ENCODE results near the gene RAPGEF1.
A peak's percentile ranks its signal among the peaks of the same experiment; 100 is the strongest.

The RAPGEF1 gene

DNA sequence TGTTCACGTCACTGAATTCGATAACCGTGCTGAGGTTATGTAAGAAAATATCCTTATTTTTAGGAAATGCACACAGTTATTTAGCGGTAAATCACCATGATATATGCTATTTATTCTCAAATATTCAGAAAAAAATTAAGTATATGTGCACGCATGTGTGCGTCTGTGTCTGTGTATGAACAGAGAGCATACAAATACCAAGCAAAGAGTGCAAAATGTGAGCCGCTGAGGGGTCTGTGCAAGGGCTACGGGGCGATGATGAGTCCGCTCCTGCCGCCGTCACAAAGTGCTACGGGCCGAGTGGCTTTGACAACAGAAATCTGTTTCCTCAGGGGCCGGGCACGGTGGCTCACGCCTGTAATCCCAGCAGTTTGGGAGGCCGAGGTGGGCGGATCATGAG lies 201.9 kb downstream of the RAPGEF1 start:
- H3K27ac ChIP-seq (ENCODE audit: low read depth, low read length): no peak overlapping the region
- no peak overlapping the region for H3K9ac ChIP-seq (ENCODE audit: low read length)
- H3K4me1 ChIP-seq (ENCODE audit: control insufficient read depth, insufficient read depth, low read length): no peaks in the 10 kb centered on the region
- no peaks in the 10 kb centered on the region for H3K27me3 ChIP-seq (ENCODE audit: control insufficient read depth, insufficient read depth, low read length)
- no peak overlapping the region for H3K4me3 ChIP-seq (ENCODE audit: low read length)
- no peaks in the 10 kb centered on the region for H3K36me3 ChIP-seq (ENCODE audit: control insufficient read depth, insufficient read depth, low read length)

DNA sequence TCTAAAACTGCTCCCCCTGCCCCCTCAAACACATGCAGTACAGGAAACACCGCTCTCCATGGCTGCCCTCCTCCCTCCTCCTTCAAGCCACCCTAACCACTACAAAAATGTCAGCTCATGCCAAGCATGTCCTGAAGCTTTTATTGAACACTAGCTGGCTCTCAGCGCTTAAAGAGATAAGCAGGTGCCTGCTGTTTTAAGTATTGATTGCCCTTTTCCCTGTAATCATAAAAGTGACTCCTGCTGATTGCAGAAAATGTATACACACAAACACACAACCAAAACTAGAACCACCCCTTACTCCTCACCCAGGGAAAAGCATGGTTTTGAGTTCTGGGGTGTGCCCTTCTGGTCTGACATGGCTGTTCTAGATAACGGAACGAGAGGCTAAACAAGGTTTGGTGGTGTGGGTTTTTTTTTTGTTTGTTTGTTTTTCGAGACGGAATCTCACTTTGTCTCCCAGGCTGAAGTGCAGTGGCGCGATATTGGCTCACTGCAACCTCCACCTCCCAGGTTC lies 205.1 kb downstream of the RAPGEF1 start:
- H3K27ac ChIP-seq (ENCODE audit: low read depth, low read length): no peak overlapping the region
- H3K4me3 ChIP-seq (ENCODE audit: low read length): no peak overlapping the region
- H3K4me1 ChIP-seq (ENCODE audit: control insufficient read depth, insufficient read depth, low read length): peaks cover 9% of the 10 kb centered on the region
- H3K9ac ChIP-seq (ENCODE audit: low read length): no peak overlapping the region
- H3K36me3 ChIP-seq (ENCODE audit: control insufficient read depth, insufficient read depth, low read length): no peaks in the 10 kb centered on the region
- H3K27me3 ChIP-seq (ENCODE audit: control insufficient read depth, insufficient read depth, low read length): no peaks in the 10 kb centered on the region

DNA sequence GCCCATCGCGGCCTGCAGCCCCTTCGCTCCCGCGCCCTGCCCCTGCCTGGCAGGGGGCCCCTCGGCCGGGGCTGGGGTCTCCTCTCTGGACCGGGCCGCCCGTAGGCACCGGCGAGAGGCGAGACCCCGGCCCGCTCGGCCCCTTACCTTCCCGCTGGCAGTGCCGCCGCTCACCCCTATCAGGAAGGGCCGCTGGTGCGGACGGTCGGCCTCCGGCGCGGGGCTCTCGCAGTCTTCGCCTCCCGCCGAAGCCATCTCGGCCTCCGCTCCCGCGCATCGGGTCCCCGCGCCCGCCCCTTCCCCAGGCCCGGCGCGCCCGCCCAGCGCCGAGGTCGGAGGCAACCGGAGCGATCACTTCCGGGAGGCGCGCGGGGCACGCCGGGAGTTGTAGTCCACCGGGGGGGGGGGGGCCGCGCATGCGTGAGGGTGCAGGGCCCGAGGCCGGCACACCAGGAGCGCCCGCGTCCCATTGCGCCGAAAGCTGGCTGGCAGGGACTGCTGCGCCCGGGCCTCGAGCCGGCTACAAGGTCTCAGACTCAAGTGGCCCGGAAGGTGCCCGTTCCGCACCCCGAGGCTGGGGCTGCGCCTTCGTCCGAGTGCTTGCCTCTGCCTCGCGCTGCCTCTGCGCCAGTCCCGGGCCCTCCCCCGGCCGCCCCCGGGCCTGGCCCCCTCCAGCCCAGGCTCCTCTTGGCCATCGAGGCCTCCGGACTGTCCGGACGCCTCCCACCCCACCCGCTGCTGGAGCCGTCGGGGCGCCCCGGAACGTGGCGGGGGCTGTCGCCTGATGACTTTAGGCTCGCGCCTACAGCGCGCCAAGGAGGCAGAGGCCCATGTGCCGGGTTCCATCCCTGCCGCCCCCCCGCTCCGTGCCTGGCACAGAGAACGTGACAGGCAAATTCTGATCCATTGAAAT lies 208.7 kb downstream of the RAPGEF1 start, which contains the start of gene UCK1:
Gene UCK1, minus strand, starts transcription at position 344 of the 913 bp plus-strand sequence. Its CDS starts 89 bp downstream, at position 255.
- Histone ChIP-seq H3K4me1 (ENCODE audit: control insufficient read depth, insufficient read depth, low read length) (peaks cover 12% of the 10 kb centered on the region), H3K27me3 (ENCODE audit: control insufficient read depth, insufficient read depth, low read length) (no peaks in the 10 kb centered on the region), H3K9ac (ENCODE audit: low read length) (peak within 1 kb of the TSS; percentile 51), H3K4me3 (ENCODE audit: low read length) (peak within 1 kb of the TSS; percentile 81), H3K36me3 (ENCODE audit: control insufficient read depth, insufficient read depth, low read length) (peaks cover 23% of the 10 kb centered on the region), H3K27ac (ENCODE audit: low read depth, low read length) (peak within 1 kb of the TSS; percentile 82)

DNA sequence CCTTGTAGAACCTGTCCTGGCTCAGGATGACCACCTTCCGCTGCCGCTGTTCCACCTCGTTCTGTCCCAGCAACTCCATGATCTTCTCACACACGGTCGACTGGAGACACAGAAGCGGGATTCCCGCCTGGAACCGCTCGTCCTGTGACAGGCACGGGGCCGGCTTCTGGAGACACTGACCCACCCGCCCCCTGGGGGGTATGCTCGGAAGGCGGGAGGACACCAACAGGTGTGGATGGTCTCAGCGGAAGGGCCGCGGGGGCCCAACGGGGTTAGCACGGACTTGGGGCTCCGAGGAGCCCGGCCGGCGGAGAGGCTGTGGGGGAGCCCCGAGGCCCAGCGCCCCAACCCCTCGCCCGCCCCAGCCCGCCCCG lies 209.3 kb downstream of the RAPGEF1 start:
- H3K27ac ChIP-seq (ENCODE audit: low read depth, low read length): peak overlapping the region; percentile 82
- H3K9ac ChIP-seq (ENCODE audit: low read length): peak overlapping the region; percentile 51

DNA sequence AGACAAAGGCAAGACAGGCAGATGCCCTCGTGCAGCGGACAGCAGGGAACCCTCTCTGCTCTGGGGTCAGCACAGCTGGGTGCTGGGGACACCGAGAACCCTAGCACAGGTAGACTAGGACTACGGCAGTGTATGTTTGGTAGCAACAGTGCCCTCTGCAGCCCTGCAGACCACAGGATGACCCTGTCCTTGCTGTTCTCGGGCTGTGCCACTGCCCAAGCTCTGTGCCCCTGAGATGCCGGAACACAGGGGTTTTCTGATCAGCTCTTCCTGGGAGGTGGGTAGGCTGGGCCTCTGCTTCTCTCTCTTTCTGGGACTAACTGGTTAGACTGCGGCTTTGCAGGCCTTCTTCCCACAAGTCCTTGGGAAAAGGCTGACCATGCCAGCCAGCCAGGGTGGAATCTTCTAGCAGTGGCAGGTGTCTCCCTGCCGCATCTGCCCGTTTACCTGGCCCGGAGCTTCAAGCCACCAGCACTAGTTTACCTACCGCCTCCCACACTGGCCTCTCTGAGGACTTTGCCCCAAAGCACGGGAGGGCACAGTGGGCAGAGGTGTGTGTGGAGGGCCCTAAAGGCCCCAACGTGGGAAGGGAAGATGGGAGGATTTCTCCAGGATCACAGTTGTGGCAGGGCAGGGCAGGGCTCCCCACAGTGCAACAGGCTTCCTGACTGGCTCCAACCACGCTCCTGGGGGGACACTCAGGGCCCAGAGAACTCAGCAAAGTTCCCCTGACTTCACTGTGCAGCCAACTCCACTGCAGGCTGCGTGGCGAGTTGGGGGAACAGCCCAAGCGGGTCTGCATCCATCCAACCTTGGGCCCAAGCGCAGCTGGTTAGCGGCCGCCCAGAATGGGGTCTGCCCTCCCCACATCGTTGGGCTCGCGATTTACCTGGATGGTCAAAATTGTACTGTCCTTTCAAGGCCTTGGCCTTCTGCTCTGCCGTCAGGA lies 210.0 kb downstream of the RAPGEF1 start:
- peaks cover 12% of the 10 kb centered on the region for H3K4me1 ChIP-seq (ENCODE audit: control insufficient read depth, insufficient read depth, low read length)
- H3K9ac ChIP-seq (ENCODE audit: low read length): peak overlapping the region; percentile 51
- no peaks in the 10 kb centered on the region for H3K27me3 ChIP-seq (ENCODE audit: control insufficient read depth, insufficient read depth, low read length)
- peaks cover 31% of the 10 kb centered on the region for H3K36me3 ChIP-seq (ENCODE audit: control insufficient read depth, insufficient read depth, low read length)
- H3K27ac ChIP-seq (ENCODE audit: low read depth, low read length): peak overlapping the region; percentile 58
- peak overlapping the region; percentile 81 for H3K4me3 ChIP-seq (ENCODE audit: low read length)

More for the DNA sequence above, 209.3 kb downstream of the RAPGEF1 start:
- Histone ChIP-seq H3K4me3 (ENCODE audit: low read length) (peak overlapping the region; percentile 81), H3K36me3 (ENCODE audit: control insufficient read depth, insufficient read depth, low read length) (peaks cover 29% of the 10 kb centered on the region), H3K27me3 (ENCODE audit: control insufficient read depth, insufficient read depth, low read length) (no peaks in the 10 kb centered on the region), H3K4me1 (ENCODE audit: control insufficient read depth, insufficient read depth, low read length) (peaks cover 12% of the 10 kb centered on the region)

DNA sequence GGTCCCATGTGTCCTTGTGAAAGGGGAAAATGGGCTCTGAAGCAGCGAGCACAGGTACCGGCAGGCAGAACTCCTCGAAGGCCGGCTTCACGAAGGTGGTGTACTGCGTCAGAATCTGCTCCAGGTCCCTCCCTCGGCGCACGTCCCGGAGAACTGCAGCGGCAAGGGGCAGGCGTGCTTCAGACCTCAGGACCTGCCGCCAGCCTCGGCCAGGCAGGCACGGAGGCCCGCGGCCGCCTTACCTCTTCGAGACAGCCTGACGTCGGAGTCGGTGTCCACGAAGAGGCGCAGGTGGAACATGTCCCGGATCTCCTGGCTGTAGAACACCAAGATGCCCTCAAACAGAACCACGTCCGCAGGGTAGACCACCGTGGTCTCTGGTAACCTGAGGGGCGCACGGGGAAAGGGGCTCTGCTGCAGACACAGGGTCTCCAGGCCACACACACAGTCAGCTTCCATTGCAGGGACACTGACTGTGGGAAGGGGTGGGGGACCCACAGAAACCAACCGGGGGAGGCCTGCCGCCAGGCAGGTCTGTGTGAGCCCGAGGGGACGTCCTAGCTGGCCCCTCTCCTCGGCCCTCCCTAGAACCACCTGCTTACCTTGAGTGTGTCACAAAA lies 210.9 kb downstream of the RAPGEF1 start:
- H3K9ac ChIP-seq (ENCODE audit: low read length): no peak overlapping the region
- H3K27me3 ChIP-seq (ENCODE audit: control insufficient read depth, insufficient read depth, low read length): no peaks in the 10 kb centered on the region
- peaks cover 39% of the 10 kb centered on the region for H3K36me3 ChIP-seq (ENCODE audit: control insufficient read depth, insufficient read depth, low read length)
- peaks cover 12% of the 10 kb centered on the region for H3K4me1 ChIP-seq (ENCODE audit: control insufficient read depth, insufficient read depth, low read length)
- no peak overlapping the region for H3K4me3 ChIP-seq (ENCODE audit: low read length)
- H3K27ac ChIP-seq (ENCODE audit: low read depth, low read length): no peak overlapping the region

DNA sequence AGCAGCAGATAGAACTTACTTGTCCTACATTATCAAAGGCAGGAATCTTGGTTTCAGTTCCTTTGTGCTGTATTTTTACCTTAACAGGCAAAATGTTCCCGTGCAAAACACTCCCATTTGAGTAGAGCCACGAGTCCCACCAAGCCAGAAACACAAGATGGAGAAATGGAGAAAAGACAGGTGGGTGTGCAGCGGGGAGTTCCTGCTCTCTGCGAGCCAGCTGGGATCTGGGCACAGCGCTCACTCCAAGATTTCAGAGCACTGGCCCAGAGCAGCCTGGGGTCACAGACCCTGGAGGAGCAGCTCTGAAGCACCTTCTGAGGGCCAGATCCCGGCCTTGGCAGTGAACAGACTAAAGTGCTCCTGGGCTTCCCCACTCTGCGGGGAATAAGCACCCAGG lies 211.7 kb downstream of the RAPGEF1 start:
- no peak overlapping the region for H3K4me3 ChIP-seq (ENCODE audit: low read length)
- no peak overlapping the region for H3K27ac ChIP-seq (ENCODE audit: low read depth, low read length)
- H3K27me3 ChIP-seq (ENCODE audit: control insufficient read depth, insufficient read depth, low read length): no peaks in the 10 kb centered on the region
- H3K9ac ChIP-seq (ENCODE audit: low read length): no peak overlapping the region
- H3K36me3 ChIP-seq (ENCODE audit: control insufficient read depth, insufficient read depth, low read length): peaks cover 45% of the 10 kb centered on the region
- H3K4me1 ChIP-seq (ENCODE audit: control insufficient read depth, insufficient read depth, low read length): peaks cover 12% of the 10 kb centered on the region
